Neural cell (in vitro differentiated cells): Measurements from ENCODE around the gene FAN1. TPM values are rescaled to one million over a fixed set of nuclear protein-coding genes. Genes with fewer than 3 reads are reported as not detected.

Source experiments
- H2AFZ ChIP-seq: fragments of 200-600, 300-800 bp; sonication (generic), shearing (Covaris generic); 2 replicates; pipeline ENCODE4 v1.6.0; 2014; ENCODE audit warnings: low read depth, mild to moderate bottlenecking, antibody characterized with exemption, low read length, moderate library complexity
- H3F3A ChIP-seq: fragments of 200-600 bp; shearing (Covaris generic); 2 replicates; pipeline ENCODE4 v1.6.1; 2016; ENCODE audit warnings: mild to moderate bottlenecking, moderate library complexity, mixed read lengths, antibody characterized with exemption, low read length; ENCODE audit not compliant: insufficient read depth, poor library complexity, severe bottlenecking
- H3K27ac ChIP-seq: fragments of 200-600, 300-800 bp; sonication (generic), shearing (Covaris generic); 2 replicates; pipeline ENCODE4 v1.5.1; 2014; ENCODE audit warnings: mild to moderate bottlenecking, low read length, moderate library complexity
- H3K27me3 ChIP-seq: fragments of 300-800, 200-600 bp; sonication (generic), shearing (Covaris generic); 2 replicates; pipeline ENCODE4 v1.6.0; 2014; ENCODE audit warnings: mild to moderate bottlenecking, low read depth, low read length, moderate library complexity; ENCODE audit not compliant: insufficient read depth
- H3K36me3 ChIP-seq: fragments of 300-800, 200-600 bp; sonication (generic), shearing (Covaris generic); 2 replicates; pipeline ENCODE4 v1.5.1; 2014; ENCODE audit warnings: mild to moderate bottlenecking, antibody characterized with exemption, low read length, moderate library complexity; ENCODE audit not compliant: insufficient read depth
- H3K4me2 ChIP-seq: fragments of 300-800, 200-600 bp; sonication (generic), shearing (Covaris generic); 2 replicates; pipeline ENCODE4 v1.6.0; 2014; ENCODE audit warnings: mild to moderate bottlenecking, low read length
- H3K4me3 ChIP-seq: fragments of 300-800, 200-600 bp; sonication (generic), shearing (Covaris generic); 2 replicates; pipeline ENCODE4 v1.5.1; 2014; ENCODE audit warnings: mild to moderate bottlenecking, low read length, moderate library complexity
- H3K79me2 ChIP-seq: fragments of 200-600 bp; shearing (Covaris generic); replicated peaks from 2 replicates; pipeline ENCODE4 v1.6.0; 2014; ENCODE audit warnings: mild to moderate bottlenecking, low read length, moderate library complexity; ENCODE audit not compliant: insufficient read depth
- H3K9ac ChIP-seq: fragments of 300-800, 200-600 bp; sonication (generic), shearing (Covaris generic); 2 replicates; pipeline ENCODE4 v1.6.1; 2016; ENCODE audit warnings: mild to moderate bottlenecking, low read length, mixed read lengths
- H3K9me2 ChIP-seq: fragments of 200-600 bp; shearing (Covaris generic); 2 replicates; pipeline ENCODE4 v1.6.1; 2016; ENCODE audit warnings: mild to moderate bottlenecking, low read length, mixed read lengths; ENCODE audit not compliant: insufficient read depth
- H3K9me3 ChIP-seq: fragments of 200-600, 300-800 bp; sonication (generic), shearing (Covaris generic); 2 replicates; pipeline ENCODE4 v1.6.1; 2016; ENCODE audit warnings: mild to moderate bottlenecking, mixed run types, low read length, moderate library complexity, mixed read lengths
- H4K20me1 ChIP-seq: fragments of 200-600 bp; shearing (Covaris generic); 2 replicates; pipeline ENCODE4 v1.6.1; 2016; ENCODE audit warnings: mild to moderate bottlenecking, mixed run types; ENCODE audit not compliant: insufficient read depth
- EP300 ChIP-seq: fragments of 450-650 bp; conservative IDR thresholded peaks from 2 replicates; pipeline ENCODE4 v1.6.1; 2014; ENCODE audit warnings: antibody characterized with exemption, mild to moderate bottlenecking, moderate library complexity; ENCODE audit not compliant: poor library complexity, severe bottlenecking
- EZH2 ChIP-seq: fragments of 200-600, 300-800 bp; shearing (Covaris generic), sonication (generic); IDR thresholded peaks from 2 replicates; pipeline ENCODE4 v1.6.1; 2014; ENCODE audit warnings: antibody characterized with exemption, low read length, borderline replicate concordance, mild to moderate bottlenecking; ENCODE audit not compliant: insufficient read depth, poor library complexity, severe bottlenecking
- MXI1 ChIP-seq: fragments of 450-650 bp; conservative IDR thresholded peaks from 2 replicates; pipeline ENCODE4 v1.6.1; 2014; ENCODE audit warnings: antibody characterized with exemption, mild to moderate bottlenecking; ENCODE audit not compliant: poor library complexity, severe bottlenecking
- POLR2AphosphoS5 ChIP-seq: IDR thresholded peaks from 2 replicates; pipeline ENCODE4 v1.6.1; 2012
- RAD21 ChIP-seq: fragments of 450-650 bp; conservative IDR thresholded peaks from 2 replicates; pipeline ENCODE4 v1.6.1; 2014; ENCODE audit warnings: antibody characterized with exemption, mild to moderate bottlenecking, moderate library complexity
- SMC3 ChIP-seq: fragments of 450-650 bp; conservative IDR thresholded peaks from 2 replicates; pipeline ENCODE4 v1.6.1; 2014; ENCODE audit warnings: antibody characterized with exemption, mild to moderate bottlenecking, moderate library complexity; ENCODE audit not compliant: poor library complexity
- TAF1 ChIP-seq: IDR thresholded peaks from 2 replicates; pipeline ENCODE4 v1.6.1; 2012; ENCODE audit warnings: low read depth
- polyA plus RNA-seq: library from polyadenylated mRNA; depleted of rRNA; stranded (reverse); fragments of >200 nt; gene quantifications from 2 replicates; pipeline ENCODE4 v1.2.3, GENCODE V29; 2014
- TF ChIP-seq, protein P1 (sequence below): IDR thresholded peaks from 2 replicates; pipeline ENCODE4 v1.6.1; 2012; ENCODE audit warnings: borderline replicate concordance
- TF ChIP-seq, protein P2 (sequence below): fragments of 450-650 bp; IDR thresholded peaks from 2 replicates; pipeline ENCODE4 v1.5.1; 2014; ENCODE audit warnings: antibody characterized with exemption, mild to moderate bottlenecking, moderate library complexity; ENCODE audit not compliant: poor library complexity, severe bottlenecking

FAN1 gene
- polyA plus RNA-seq, 1 donor from 2014 or later = 38.5 TPM

DNA sequence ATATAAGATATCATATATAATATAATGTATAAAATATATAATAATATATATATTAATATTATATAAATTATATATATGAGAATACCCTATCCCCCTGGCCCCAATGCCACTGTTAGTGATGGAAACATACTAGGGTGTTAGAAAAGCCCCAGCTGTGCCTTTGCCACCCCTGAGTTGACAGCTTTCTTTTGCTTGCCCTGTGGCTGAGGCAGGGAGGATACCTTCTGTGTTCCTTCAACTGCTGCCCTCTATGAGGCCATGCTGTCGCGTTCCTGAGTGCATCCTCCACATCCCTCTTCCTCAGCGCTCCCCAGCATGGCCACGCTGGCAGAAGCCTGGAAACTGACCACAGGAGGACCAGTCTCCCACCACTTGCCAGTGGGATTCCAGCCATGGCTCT lies 26.3 kb downstream of the FAN1 start:
- no peak overlapping the region for H3K4me3 ChIP-seq
- H3K36me3 ChIP-seq = peaks cover 11% of the 10 kb centered on the region
- no peak overlapping the region for H3K9ac ChIP-seq
- H3K79me2 ChIP-seq = no peaks in the 10 kb centered on the region
- no peaks in the 10 kb centered on the region for H3K9me3 ChIP-seq
- no peaks in the 10 kb centered on the region for H3K27me3 ChIP-seq
- H3K4me2 ChIP-seq = no peak overlapping the region
- H2AFZ ChIP-seq = no peak overlapping the region
- no peaks in the 10 kb centered on the region for H3K9me2 ChIP-seq
- no peak for TF ChIP-seq TAF1
- TF ChIP-seq SMC3 = no peak
- TF ChIP-seq RAD21 = no peak
- TF ChIP-seq MXI1 = no peak
- TF ChIP-seq, protein P1, sequence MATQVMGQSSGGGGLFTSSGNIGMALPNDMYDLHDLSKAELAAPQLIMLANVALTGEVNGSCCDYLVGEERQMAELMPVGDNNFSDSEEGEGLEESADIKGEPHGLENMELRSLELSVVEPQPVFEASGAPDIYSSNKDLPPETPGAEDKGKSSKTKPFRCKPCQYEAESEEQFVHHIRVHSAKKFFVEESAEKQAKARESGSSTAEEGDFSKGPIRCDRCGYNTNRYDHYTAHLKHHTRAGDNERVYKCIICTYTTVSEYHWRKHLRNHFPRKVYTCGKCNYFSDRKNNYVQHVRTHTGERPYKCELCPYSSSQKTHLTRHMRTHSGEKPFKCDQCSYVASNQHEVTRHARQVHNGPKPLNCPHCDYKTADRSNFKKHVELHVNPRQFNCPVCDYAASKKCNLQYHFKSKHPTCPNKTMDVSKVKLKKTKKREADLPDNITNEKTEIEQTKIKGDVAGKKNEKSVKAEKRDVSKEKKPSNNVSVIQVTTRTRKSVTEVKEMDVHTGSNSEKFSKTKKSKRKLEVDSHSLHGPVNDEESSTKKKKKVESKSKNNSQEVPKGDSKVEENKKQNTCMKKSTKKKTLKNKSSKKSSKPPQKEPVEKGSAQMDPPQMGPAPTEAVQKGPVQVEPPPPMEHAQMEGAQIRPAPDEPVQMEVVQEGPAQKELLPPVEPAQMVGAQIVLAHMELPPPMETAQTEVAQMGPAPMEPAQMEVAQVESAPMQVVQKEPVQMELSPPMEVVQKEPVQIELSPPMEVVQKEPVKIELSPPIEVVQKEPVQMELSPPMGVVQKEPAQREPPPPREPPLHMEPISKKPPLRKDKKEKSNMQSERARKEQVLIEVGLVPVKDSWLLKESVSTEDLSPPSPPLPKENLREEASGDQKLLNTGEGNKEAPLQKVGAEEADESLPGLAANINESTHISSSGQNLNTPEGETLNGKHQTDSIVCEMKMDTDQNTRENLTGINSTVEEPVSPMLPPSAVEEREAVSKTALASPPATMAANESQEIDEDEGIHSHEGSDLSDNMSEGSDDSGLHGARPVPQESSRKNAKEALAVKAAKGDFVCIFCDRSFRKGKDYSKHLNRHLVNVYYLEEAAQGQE = no peak
- no peak for TF ChIP-seq POLR2AphosphoS5
- no peak for TF ChIP-seq EZH2
- no peak for TF ChIP-seq EP300
- H4K20me1 ChIP-seq = no peaks in the 10 kb centered on the region
- H3F3A ChIP-seq = no peaks in the 10 kb centered on the region
- no peak overlapping the region for H3K27ac ChIP-seq

GRCh38 chr15:30930422-30930821 lies 26.7 kb downstream of the FAN1 start:
- Histone ChIP-seq H3K4me2 (no peak overlapping the region), H2AFZ (no peak overlapping the region), H3K36me3 (peaks cover 11% of the 10 kb centered on the region), H3K9ac (no peak overlapping the region), H3K27me3 (no peaks in the 10 kb centered on the region), H3K9me2 (no peaks in the 10 kb centered on the region), H3F3A (no peaks in the 10 kb centered on the region), H4K20me1 (no peaks in the 10 kb centered on the region), H3K9me3 (no peaks in the 10 kb centered on the region), H3K4me3 (no peak overlapping the region), H3K27ac (no peak overlapping the region), H3K79me2 (no peaks in the 10 kb centered on the region)
- TF ChIP-seq, protein P2, sequence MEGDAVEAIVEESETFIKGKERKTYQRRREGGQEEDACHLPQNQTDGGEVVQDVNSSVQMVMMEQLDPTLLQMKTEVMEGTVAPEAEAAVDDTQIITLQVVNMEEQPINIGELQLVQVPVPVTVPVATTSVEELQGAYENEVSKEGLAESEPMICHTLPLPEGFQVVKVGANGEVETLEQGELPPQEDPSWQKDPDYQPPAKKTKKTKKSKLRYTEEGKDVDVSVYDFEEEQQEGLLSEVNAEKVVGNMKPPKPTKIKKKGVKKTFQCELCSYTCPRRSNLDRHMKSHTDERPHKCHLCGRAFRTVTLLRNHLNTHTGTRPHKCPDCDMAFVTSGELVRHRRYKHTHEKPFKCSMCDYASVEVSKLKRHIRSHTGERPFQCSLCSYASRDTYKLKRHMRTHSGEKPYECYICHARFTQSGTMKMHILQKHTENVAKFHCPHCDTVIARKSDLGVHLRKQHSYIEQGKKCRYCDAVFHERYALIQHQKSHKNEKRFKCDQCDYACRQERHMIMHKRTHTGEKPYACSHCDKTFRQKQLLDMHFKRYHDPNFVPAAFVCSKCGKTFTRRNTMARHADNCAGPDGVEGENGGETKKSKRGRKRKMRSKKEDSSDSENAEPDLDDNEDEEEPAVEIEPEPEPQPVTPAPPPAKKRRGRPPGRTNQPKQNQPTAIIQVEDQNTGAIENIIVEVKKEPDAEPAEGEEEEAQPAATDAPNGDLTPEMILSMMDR = no peak
- TF ChIP-seq, protein P1 = no peak
- TF ChIP-seq EP300 (no peak), TAF1 (no peak), RAD21 (no peak), POLR2AphosphoS5 (no peak), SMC3 (no peak), EZH2 (no peak), MXI1 (no peak)
